Cardiac fibroblast (primary cell): ENCODE data around the gene ENPP5.
A peak's percentile ranks its signal among the peaks of the same experiment; 100 is the strongest.
"Not testable (repeated sequence)": the region's sequence is repeated elsewhere in the genome, so short reads cannot be mapped to it uniquely, and the experiment has no call there.

ENCODE experiments used
- DNase-seq, 2 donors: peaks; one replicate each; pipeline versions ENCODE4 v3.0.0 to v3.0.0-alpha.2; 2010; ENCODE audit warnings: low read depth in 2 of 2
- H3K4me3 ChIP-seq, 2 donors: replicated peaks in 1 of 2; 1 replicate in 1 of 2; 2 replicates in 1 of 2; pipeline ENCODE4 v1.5.1; 2011; ENCODE audit warnings: low read depth in 2 of 2, low read length in 2 of 2, mild to moderate bottlenecking in 2 of 2, moderate library complexity in 1 of 2
- CTCF ChIP-seq: IDR thresholded peaks from one replicate; pipeline ENCODE4 v1.5.1; 2011; ENCODE audit warnings: low read depth, mild to moderate bottlenecking, low read length, inconsistent platforms

Gene ENPP5

GRCh38 chr6:46134216-46134615 is 36.6 kb downstream of the ENPP5 start:
- TF ChIP-seq CTCF = no peak
- DNase-seq = no peak
- no peak overlapping the region for H3K4me3 ChIP-seq

- DNase-seq, H3K4me3 ChIP-seq: not testable (repeated sequence)
Measured at GRCh38 chr6:46131291-46131690, 39.5 kb downstream of the ENPP5 start.

DNA sequence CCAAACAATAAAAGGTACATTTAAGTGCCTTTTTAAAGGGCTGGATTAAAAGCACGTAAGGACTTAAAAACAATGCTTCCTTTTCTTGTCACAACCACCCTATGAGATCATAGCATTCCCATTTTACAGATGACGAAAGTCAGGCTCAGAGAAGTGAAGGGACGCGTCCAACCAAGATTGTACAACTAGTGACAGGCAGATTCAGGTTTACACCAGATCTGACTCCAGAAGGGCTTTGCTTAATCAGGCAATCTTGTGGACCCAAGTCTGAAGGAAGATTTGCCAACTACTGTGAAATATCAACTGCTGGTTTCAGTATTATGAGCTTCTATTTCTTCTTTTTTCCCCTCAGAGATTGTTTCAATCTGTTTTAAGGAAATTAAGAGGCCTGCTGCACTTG is 40.1 kb downstream of the ENPP5 start:
- no peak for TF ChIP-seq CTCF
- DNase-seq = no peak
- no peak overlapping the region for H3K4me3 ChIP-seq

GRCh38 chr6:46129629-46130511 is 40.9 kb downstream of the ENPP5 start, which contains the start of gene ENPP4:
Gene ENPP4 (plus strand): TSS chr6:46129989. CDS start chr6:46139584, 9,595 bp downstream.
- peak within 1 kb of the TSS; percentile 46 to 57 for H3K4me3 ChIP-seq
- no peak for TF ChIP-seq CTCF
- DNase-seq = peak; percentile 69 to 77

DNA sequence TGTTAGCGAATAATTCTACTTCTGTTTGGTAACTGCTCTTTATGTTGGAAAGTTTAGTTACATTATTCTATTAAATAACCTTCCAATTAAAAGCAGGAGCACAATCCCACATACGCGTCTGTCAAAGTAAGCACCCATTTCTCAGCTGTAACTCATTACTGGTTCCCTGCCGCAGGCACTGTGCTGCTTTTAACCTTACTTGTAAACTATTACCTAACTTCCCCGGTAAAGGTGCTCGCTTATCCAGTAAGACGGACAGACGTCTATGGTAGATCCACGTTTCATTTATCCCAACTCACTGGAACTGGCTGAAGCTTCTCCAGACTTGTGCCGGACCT is 41.5 kb downstream of the ENPP5 start:
- peak overlapping the region in 1 of 2 donors; percentile 57 for H3K4me3 ChIP-seq
- no peak for DNase-seq
- TF ChIP-seq CTCF = no peak

DNA sequence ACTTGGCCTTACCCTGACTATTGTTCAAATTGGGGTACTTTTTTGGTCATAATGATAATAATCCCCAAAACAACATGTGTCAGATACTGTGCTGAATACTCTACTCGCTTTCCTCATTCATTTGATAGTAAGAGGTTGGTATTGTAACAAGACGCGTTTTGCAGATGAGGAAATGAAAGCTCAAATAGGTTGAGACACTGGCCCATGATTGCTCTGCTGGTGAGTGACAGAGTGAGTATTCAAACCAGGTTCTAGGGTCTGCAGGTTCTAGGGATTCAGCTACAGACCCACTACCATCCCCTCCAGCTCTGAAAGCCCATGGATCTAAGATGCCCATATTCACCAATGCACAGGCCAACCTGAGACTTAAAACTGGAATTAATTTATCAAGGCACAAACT is 42.3 kb downstream of the ENPP5 start:
- DNase-seq = no peak
- H3K4me3 ChIP-seq = no peak overlapping the region
- TF ChIP-seq CTCF = no peak

DNA sequence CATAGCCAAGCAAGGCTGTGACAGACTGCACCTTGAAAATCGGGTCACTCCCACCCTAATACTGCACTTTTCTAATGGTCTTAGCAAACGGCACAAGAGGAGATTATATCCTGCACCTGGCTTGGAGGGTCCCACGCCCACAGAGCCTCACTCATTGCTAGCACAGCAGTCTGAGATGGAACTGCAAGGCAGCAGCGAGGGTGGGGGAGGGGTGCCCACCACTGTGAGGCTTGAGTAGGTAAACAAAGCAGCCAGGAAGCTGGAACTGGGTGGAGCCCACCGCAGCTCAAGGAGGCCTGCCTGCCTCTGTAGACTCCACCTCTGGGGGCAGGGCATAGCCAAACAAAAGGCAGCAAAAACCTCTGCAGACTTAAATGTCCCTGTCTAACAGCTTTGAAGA is 51.1 kb downstream of the ENPP5 start:
- H3K4me3 ChIP-seq, DNase-seq: not testable (repeated sequence)

- TF ChIP-seq CTCF = no peak
- no peak for DNase-seq
- H3K4me3 ChIP-seq = no peak overlapping the region
Measured at GRCh38 chr6:46118836-46119235, 51.9 kb downstream of the ENPP5 start.
